ENCODE measurements around the gene C1RL.

GRCh38 chr12:7092986-7093460, 16.0 kb downstream of the C1RL start:
- TF ChIP-seq EP300 (IDR thresholded peaks at IDR 0.05) (no peak), MAFK (IDR thresholded peaks at IDR 0.05; ENCODE audit: partially characterized antibody) (no peak), POLR2A (IDR thresholded peaks at IDR 0.05; ENCODE audit: low read length) (no peak), RCOR1 (IDR thresholded peaks at IDR 0.05; ENCODE audit: low read depth, low read length) (no peak), KDM5A (IDR thresholded peaks at IDR 0.05) (no peak)
- TF ChIP-seq, protein P1, sequence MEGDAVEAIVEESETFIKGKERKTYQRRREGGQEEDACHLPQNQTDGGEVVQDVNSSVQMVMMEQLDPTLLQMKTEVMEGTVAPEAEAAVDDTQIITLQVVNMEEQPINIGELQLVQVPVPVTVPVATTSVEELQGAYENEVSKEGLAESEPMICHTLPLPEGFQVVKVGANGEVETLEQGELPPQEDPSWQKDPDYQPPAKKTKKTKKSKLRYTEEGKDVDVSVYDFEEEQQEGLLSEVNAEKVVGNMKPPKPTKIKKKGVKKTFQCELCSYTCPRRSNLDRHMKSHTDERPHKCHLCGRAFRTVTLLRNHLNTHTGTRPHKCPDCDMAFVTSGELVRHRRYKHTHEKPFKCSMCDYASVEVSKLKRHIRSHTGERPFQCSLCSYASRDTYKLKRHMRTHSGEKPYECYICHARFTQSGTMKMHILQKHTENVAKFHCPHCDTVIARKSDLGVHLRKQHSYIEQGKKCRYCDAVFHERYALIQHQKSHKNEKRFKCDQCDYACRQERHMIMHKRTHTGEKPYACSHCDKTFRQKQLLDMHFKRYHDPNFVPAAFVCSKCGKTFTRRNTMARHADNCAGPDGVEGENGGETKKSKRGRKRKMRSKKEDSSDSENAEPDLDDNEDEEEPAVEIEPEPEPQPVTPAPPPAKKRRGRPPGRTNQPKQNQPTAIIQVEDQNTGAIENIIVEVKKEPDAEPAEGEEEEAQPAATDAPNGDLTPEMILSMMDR (IDR thresholded peaks at IDR 0.05) = no peak
- TF ChIP-seq, protein P2, sequence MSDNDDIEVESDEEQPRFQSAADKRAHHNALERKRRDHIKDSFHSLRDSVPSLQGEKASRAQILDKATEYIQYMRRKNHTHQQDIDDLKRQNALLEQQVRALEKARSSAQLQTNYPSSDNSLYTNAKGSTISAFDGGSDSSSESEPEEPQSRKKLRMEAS (IDR thresholded peaks at IDR 0.05) = no peak
